Hematopoietic multipotent progenitor cell treated with erythropoietin and hydrocortisone succinate and interleukin-3 and kit ligand, for 8 days (in vitro differentiated cells): ENCODE results near the gene CIDEB.
"Not testable (repeated sequence)": the region's sequence is repeated elsewhere in the genome, so short reads cannot be mapped to it uniquely, and the experiment has no call there.

Experiments
- DNase-seq: peaks from one replicate; pipeline ENCODE4 v3.0.0-alpha.2; 2015

CIDEB gene, protein sequence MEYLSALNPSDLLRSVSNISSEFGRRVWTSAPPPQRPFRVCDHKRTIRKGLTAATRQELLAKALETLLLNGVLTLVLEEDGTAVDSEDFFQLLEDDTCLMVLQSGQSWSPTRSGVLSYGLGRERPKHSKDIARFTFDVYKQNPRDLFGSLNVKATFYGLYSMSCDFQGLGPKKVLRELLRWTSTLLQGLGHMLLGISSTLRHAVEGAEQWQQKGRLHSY

DNA sequence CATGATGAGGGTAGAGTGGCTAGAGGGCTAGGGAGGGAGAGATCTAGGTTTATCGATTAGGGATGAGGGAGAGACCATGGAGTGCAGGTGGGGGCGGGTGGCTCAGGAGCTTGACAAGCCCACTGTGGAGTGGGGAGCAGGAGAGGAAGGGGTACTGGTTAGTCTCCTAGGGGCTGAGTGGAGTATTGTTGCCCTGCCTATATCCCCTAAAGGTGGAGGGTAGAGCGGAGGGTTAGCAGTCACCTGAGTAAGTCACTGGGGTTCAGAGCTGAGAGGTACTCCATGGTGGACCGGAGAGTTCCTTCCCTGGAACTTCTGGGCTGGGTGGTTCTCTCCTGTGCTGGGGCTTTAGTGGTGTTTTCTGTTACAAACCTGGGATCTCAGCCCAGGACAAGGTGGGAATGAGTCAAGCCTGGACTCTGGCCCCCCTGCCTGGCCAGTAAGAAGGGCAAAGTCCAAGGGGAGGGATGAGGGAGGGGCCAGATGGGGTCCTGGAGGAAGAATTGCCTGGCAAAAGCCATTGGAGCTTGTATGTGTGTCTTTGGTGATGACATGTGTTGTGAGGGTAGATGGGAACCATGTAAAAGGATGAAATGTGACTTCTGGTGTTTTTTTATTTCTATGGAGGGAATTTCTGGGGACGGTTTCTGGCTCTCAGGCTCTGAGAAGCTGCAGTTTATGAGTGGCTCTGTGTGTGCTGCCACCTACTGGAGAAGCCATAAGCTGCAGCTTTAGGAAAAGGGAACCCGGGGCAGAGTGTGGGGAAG, at the start of gene CIDEB:
Gene CIDEB (minus strand): TSS at position 403 of the 767 bp plus-strand sequence. CDS start 119 bp downstream, at position 284.
- peak; percentile 78 for DNase-seq

DNA sequence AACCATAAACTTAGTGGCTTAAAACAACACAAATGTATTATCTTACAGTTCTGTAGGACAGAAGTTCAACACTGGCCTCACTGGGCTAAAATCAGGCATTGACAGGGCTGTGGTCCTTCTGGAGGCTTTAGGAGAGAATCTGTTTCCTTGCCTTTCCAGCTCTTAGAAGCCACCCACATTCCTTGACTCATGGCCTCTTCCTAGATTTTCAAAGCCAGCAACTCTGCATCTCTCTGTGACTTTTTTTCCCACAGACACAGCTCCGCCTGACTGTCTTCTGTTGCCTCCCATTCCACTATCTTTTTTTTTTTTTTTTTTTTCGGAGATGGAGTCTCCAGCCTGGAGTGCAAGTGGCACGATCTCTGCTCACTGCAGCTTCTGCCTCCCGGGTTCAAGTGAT, 48.4 kb upstream of the CIDEB start:
- DNase-seq, result no peak

DNA sequence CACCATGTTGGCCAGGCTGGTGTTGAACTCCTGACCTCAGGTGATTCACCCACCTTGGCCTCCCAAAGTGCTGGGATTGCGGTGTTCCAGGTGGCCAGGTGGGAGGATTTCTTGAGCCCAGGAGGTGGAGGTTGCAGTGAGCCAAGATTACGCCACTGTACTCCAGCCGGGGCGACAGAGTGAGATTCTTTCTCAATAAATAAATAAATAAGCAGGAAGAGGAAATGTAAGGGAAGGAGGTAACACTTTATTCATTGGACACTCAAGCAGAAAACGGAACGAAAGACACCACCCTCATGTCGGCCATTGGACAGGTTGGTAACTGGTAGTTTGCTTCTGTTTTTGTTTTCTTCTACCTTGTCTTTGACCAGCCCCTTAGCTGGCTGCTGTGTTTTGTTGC, 47.2 kb upstream of the CIDEB start:
- DNase-seq, result no peak

DNA sequence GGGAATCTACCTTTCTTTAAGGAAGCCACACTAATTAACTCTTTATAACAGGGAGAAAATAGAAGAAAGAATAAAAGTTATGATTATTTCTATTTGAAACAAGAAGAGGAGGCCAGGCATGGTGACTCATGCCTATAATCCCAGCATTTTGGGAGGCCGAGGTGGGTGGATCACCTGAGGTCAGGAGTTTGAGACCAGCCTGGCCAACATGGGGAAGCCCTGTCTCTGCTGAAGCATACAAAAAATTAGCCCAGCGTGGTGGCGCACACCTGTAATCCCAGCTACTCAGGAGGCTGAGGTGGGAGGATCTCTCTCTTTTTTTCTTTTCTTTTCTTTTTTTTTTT, 46.7 kb upstream of the CIDEB start:
- not testable (repeated sequence) for DNase-seq

DNA sequence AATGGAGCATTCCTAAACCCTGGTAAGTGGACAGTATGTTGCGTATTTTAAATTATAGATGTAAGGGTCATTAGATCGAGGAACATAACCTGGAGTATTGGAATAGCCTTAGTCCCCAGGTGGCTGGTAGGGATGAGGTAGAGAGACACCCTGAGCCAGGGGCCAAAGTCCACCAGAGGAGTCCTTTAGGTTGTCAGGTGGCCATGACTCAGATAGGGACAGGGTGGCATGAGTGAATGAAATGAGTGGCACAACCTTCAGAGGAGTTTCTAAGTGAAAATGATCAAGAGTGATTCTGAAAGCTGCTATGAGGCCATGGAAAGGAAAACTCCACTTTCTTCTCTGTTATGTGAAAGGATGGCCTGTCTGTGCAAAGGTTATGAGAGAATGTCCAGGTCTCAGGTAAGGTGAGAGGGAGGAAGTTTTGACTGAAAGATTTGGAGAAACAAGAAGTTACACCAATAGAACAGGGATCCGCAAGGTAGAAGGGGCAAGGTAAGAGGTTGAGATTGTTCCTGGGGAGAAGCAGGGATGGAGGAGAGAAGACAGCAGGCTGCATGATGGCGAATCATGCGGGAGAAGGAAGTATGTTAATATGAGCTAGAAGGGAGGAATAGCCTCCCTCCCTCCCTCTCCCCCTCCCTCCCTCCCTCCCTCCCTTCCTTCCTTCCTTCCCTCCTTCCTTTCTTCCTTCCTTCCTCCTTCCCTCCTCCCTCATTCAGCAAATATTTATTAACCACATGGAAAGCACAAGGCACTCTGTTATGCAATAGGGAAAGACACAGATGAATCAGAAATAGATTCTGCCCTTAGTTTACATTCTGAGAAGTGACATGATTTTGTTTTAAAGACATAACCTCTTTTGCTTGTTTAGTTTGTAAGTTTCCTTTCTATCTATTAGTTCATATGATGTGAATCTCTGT, 46.0 kb upstream of the CIDEB start:
- no peak for DNase-seq

DNA sequence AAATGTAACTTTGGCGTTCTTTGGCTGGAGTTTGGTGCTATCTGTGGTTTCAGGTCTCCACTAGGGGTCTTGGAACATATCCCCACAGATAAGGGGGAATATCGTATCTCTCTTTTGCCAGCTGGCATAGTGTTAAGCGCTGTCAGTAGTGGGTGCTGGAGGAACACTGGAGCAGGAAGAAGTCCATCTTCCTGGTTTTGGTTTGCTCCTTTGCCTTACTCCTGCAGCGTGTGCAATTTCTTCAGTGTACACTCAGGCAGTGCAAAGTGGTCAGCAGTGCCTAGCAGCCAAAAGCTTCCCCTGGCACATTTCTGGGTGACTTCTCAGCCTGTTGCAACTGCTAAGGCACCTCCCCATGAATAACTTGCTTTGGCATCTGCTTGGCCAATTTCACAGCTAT, 43.7 kb upstream of the CIDEB start:
- DNase-seq, result peak; percentile 60

DNA sequence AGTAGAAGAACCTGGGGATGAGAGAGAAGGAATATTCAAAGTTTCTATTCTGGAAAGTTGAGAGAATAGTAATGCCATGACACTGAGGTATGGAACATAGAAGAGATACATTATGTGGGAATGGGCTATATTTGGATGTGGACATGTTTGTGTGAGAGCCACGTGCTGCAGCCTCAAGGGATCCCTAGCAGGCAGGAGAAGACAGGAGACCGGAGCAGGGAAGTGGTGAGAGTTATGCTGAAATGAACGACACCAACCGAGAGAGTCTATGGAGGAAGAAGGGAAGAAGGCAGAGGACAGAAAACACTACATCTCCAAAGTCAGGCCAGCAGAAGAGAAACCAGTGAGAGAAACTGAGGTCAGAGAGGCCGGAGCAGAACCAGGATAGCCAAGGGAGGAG, 42.0 kb upstream of the CIDEB start:
- DNase-seq, result no peak

DNA sequence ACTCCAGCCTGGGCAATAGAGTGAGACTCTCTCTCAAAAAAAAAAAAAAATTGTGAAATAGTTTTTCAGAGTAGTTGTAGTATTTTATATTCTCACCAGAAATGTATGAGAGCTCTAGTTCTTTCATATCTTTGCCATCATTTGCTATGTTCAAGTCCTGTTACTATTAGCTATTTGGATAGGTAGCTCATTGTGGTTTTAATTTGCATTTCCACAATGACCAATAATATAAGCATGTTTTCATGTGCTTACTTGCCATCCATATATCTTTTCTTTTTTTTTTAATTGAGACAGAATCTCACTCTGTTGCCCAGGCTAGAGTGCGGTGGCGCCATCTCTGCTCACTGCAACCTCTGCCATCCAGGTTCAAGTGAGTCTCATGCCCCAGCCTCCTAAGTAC, 40.4 kb upstream of the CIDEB start:
- DNase-seq, result no peak

DNA sequence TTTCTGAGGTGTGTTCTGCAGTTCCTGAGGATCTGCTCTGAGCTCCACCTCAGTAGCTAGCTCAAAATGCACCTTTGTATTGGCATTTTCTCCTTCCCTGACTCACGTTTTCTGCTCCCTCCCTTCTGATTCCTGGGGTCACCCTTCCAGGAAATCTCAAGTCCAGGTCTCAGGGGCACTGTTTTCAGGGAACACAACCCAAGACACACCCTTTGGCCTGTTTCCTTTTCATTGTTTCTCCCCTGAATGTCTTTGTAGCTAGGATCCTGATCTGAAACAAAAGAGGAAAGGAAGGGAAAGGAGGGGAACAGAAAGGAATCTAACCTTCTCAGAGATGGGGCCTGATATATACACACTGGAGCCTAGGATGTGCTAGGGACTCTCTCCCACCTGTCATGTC, 39.4 kb upstream of the CIDEB start:
- no peak for DNase-seq

DNA sequence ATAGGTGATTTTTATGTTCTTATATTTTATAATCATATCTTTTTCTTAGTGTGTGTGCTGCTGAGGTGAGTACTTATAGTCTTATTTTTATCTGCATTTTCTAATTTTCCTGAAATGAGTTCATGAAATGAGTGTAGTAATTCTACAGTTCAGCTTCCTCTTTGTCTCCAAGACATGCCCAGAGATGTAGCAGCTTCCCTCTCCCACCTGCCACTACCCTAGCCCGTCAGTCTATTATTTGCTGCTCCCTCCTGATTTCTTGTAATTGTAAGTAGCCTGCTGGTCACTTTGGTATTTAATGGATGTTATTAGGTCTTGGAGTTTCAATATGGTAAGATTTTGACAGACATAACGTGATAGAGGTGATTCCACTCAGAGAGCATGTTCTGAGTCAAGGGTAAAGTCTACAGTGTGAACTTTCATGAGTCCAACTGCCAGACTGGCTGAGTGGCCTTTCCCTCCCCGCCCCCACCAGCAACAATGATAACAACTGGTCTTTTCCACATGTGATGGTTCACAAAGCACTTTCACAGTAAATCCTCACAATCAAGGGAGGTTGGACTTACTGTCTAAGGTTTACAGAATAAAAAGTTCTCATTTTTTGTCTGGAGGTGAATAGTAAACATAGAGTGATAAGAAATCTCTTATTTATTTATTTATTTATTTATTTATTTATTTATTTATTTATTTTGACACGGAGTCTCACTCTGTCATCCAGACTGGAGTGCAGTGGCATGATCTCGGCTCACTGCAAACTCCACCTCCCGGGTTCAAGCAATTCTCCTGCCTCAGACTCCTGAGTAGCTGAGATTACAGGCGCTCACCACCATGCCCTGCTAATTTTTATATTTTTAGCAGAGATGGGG, 36.3 kb upstream of the CIDEB start:
- DNase-seq, result no peak

DNA sequence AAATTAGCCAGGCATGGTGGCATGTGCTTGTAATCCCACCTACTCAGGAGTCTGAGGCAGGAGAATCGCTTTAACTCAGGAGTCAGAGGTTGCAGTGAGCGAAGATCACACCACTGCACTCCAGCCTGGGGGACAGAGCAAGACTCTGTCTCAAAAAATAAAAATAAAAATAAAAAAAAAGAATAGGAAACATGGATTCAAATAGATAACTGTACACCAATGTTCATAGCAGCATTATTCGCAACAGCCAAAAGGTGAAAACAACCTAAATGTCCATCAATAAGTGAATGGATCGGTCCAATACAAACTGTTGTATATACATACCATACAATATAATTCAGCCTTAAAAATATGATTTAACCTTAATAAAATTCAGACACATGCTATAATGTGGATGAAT, 35.1 kb upstream of the CIDEB start:
- no peak for DNase-seq

DNA sequence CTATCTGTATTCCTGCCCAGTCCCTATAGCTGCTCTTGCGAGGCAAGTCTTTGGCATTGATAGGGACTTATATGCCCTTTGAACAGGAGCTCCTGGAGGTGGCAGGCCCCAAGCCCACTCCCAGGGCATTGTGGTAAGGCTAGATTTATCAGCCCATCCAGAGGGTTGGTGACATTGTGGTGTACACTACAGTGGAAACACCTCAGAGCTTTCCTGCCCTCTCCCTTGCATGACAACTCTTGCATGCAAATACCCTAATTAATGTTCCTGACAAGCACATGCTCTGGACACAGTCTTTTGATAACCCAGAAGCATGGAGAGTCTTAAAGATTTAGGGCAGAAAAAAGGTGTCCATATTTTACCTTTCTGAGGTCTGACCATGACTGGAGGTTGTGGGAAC, 32.8 kb upstream of the CIDEB start:
- no peak for DNase-seq

DNA sequence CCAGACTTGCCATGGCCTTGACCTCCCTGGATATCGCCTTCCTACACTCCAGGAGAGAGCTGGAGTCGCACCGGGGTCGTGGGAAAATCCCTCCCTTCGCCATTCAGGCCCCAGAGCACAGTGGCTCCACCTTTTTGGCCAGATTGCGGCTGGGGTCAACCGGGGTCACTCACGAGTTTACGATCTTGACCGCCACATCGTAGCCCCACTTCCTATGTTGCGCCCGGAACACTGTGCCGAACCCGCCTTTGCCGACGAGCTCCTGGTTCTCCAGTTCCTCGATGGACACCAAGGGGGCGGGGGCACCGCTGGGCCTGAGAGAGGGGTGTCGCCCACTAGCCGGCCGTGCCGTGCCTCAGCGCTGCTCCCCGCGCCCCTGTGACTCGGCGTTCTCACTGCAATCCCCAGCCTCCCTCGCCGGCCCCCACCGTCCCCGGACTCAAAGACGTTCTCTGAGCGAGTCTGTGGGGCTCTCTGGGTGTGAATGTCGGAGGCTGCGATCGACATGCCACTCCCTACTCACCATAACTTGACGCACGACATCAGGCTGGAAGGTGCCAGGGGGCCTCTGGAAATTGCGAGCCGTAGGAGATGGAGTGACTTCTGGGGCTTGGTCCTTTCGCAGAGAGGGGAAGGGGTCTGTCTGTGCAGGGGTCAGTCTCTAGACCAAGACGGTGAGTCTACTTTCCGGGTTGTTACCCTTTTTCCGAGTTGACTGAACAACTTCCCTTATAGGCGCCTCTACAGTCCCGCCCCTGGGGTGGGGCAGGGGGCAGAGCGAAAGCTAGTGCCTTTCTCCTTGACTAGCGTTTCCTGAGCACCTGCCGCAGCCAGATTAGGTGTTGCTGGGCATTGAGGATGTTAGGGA, 31.7 kb upstream of the CIDEB start, which contains the start of gene RIPK3:
Gene RIPK3 (minus strand): TSS at position 708 of the 868 bp plus-strand sequence. CDS start 165 bp downstream, at position 543.
- DNase-seq, result peak; percentile 43

DNA sequence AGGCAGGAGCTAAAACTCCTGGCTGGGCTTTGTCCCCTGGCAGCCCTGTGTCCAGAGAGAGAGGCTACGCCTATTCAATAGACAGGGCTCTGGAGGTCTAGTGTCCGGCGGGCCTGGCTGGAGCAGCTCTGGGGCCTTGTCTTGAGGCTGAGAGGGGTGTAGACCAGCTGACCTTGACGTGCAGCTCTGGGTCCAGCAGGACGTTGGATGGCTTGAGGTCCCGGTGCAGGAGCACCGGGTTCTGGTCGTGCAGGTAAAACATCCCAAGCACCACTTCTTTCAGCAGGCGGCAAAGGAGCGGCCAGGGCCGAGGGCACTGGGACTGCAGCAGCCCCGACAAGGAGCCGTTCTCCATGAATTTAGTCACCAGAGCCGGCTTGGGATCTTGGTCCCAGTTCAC, 31.1 kb upstream of the CIDEB start:
- DNase-seq, result no peak

DNA sequence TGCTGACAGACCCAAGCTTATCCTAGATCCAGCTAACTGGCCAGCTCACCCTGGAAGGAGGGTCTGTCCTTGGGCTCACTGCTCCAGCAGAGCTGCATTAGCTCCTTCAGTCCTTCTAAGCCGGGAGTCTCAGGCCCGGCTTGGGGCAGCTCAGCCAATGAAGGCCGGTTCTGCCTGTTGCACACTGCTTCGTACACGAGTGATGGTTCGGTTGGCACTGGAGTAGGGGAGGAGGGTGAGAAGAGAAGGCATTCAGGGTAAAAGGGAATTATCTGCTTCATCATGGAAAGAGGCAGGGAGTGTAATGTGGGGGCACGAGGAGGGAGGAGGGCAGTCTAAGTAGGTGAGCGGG, 30.0 kb upstream of the CIDEB start:
- no peak for DNase-seq

DNA sequence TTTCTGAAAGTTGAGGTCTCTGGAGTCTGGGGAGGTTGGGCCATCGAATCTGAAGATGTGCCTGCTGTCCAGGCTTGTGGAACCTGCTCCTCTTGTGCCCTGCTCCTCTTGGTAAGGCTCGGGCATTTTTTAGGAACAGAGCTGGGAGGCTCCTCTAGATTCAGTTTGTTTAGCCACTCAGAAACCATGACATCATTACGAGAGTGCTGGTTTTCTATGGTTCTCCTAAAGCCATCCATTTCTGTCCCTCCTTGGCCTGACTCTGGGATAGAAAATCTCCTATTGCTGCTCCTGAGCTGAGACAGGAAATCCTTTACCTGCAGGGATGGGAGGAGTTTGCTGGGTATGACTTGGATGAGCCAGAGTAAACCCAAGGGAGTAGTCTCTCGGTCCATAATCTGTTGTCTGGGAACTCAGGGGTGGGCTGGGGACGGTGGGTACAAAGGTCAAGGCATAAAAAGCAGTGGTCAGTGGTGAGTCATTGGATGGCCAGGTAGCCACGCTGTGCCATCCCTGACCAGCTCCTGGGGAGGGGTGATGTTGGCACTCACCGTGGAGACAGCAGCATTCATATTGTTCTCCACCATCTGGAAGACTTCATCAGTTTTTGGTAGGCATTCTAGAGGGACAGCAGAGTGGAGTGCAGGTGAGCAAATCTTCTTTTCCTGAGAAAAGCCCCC, 29.5 kb upstream of the CIDEB start:
- no peak for DNase-seq

DNA sequence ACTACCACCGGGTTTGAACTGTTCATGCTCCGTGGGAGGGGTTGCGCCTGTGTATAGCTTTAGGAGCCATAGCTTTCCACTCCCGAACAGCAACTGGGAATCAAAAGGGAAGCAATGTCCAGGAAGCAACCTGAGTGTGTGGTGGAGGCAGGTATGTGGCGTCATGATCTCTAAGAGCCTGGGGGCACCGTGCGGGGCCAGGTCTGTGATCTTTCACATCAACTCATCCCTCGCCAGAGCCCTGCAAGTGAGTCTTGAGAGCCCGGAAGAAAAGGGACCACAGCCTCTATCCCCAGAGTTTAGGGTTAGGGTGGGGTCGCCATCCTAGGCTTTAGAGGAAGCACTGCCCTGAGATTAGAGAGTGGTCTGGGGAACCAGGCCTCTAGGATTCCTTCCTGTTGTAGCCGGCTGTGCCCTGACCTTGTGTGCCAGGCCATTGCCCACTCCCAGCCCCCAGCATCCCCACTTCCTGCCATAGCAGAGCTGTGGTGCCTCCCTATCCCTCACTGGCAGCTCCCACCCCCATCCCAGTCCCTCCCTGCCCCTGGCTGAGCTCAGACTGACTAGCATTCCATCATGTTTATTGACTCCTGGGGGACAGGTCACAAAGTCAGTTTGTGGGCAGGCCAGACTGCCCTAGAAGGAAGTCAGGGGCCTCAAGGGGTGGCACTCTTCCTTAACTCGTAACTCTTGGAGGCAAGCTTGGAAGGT, 27.8 kb upstream of the CIDEB start:
- DNase-seq, result no peak

DNA sequence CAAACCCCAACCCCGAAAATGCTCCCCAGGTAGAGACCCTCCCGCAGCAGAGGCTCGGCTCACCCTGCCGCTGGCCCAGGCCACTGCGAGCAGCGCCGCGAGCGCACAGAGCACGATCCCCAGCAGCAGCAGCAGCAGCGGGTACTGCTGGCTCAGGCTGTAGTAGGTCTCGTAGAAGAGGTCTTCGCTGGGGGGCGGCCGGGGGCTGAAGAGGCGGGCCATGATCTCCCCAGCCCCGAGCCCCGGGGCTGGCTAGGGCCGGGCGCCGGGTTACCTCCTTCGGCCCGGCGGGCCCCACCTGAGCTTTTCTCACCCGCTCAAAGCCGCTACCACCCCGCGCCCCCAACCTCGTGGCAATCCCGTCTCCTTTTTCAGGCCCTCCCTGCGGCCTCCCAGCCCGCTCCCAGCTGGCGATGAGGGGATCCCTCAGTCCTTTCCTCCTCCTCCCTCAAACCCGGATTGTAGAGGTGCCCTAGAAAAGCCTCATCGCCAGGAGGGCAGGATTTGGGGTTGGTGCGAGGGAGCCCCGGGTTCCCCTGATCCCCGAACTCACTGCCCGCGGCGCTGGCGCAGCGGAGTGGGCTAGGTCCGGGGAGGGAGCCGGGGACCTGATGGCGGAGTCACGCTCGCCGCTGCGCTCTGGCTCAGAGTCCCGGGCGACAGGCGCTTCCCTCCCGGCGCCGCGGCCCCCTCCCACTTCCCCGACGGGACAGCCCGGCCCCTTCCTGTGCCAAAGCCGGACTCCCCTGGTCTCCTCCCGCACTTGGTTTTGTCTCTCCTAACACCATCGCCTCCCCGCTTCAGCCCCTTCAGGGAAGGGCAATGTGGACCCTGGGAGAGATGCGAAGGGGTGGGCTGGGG, 26.9 kb upstream of the CIDEB start, which contains the start of gene ADCY4:
Gene ADCY4 (minus strand): TSS at position 641 of the 861 bp plus-strand sequence. CDS start 419 bp downstream, at position 222.
- DNase-seq, result no peak
